GM12874 (cell line): ENCODE measurements around the gene PRSS8.

Experiments used
- TF ChIP-seq, protein P1 (sequence below): IDR thresholded peaks from 2 replicates; pipeline ENCODE4 v1.5.1; 2011; ENCODE audit warnings: low read depth, mild to moderate bottlenecking, control low read depth, low read length, moderate library complexity; ENCODE audit not compliant: insufficient read depth

The PRSS8 gene

DNA sequence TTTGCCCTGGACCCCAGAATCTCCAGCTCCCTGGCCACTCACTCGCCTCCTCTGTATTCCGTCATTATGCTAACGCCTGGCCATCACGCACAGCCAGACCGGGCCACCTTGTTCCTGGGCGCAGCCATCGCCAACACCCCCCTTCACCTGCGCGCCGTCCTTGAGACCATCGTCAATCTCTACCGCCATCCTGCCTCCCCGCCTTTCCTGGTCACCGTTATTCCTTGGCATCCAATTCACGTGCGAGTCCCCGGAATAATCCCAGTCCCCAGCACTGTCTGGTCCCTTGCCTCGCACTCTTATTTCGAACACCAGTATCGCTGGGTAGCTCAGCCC is 41.5 kb downstream of the PRSS8 start:
- TF ChIP-seq, protein P1, sequence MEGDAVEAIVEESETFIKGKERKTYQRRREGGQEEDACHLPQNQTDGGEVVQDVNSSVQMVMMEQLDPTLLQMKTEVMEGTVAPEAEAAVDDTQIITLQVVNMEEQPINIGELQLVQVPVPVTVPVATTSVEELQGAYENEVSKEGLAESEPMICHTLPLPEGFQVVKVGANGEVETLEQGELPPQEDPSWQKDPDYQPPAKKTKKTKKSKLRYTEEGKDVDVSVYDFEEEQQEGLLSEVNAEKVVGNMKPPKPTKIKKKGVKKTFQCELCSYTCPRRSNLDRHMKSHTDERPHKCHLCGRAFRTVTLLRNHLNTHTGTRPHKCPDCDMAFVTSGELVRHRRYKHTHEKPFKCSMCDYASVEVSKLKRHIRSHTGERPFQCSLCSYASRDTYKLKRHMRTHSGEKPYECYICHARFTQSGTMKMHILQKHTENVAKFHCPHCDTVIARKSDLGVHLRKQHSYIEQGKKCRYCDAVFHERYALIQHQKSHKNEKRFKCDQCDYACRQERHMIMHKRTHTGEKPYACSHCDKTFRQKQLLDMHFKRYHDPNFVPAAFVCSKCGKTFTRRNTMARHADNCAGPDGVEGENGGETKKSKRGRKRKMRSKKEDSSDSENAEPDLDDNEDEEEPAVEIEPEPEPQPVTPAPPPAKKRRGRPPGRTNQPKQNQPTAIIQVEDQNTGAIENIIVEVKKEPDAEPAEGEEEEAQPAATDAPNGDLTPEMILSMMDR = no peak

DNA sequence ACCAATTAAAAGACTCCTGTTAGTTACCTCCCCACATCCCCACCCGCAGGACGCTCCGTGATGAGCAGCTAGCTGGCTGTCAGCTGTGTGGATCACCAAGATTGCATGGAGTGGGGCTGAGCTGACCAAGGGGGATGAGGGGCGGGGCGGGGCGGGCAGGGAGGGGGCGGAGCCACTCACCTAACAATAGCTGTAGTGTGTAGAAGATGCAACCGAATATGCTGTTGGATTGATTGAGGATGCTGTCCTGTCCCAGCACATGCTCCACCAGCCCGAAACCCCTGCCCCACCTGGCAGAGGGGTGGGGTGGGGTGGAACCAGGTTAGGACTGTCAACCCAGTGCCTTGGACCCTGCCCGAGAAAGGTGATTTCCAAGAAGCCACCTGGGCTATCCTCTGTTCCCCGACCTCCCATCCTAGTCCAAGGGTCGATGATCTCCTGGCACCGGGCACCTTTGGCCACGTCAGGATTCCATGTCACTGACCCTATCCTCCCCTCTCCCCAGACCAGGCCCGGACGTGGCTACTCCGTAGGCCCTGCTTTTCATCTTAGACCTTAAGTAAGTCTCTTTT is 42.3 kb downstream of the PRSS8 start:
- TF ChIP-seq, protein P1 = no peak

DNA sequence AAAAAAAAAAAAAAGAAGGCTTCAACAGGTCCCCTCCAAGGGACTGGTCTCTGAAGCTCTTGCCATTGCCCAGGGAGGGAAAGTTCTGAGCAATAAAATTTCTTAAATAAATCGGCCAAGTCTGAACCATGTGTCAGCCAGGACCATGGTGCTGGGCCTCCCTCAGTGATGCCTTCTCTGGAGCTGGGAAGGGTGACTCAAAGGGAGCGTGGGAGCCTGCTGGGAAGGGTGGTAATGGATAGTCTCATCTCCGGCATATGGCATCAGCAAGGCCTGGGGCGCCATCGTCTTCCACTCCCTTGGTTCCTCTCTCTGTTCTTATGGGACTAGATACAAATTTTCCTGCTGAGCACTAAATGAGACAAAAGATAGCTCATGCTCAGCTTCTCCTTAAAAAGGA is 43.2 kb downstream of the PRSS8 start:
- TF ChIP-seq, protein P1 = no peak

DNA sequence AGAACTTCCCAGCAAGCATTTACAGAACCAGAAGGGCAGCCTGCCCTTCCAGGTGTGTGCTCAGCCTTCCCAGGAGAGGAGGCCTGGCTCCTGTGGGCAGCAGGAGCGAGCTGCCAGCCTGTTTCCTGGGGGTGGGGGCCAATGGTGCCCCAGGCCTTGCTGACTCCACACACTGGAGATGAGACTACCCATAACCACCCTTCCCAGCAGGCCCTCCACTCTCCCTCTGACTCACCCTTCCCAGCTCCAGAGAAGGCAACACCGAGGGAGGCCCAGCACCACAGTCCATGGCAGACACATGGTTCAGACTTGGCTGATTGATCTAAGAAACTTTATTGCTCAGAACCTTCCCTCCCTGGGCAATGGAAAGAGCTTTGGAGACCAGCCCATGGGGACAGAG is 45.0 kb downstream of the PRSS8 start:
- TF ChIP-seq, protein P1 = no peak

DNA sequence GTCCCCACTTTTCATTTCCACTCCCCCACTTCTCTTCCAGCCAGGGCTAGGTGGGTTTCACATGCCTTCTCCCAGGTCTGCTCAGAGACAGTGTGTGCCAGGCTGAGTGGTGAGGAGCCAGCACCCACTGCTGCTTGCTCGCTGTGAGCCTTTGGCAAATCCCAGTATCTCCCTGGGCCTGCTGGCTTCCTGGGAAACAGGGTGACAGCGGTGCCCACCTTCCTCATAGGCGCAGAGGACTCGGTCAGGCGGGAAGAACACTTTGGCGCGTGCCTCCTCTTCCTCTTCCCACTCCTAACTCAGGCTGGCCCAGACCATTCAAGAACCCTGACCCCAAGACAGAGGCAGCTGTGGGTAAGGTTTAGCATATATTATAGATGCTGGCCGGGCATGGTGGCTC is 46.3 kb downstream of the PRSS8 start:
- TF ChIP-seq, protein P1 = no peak

DNA sequence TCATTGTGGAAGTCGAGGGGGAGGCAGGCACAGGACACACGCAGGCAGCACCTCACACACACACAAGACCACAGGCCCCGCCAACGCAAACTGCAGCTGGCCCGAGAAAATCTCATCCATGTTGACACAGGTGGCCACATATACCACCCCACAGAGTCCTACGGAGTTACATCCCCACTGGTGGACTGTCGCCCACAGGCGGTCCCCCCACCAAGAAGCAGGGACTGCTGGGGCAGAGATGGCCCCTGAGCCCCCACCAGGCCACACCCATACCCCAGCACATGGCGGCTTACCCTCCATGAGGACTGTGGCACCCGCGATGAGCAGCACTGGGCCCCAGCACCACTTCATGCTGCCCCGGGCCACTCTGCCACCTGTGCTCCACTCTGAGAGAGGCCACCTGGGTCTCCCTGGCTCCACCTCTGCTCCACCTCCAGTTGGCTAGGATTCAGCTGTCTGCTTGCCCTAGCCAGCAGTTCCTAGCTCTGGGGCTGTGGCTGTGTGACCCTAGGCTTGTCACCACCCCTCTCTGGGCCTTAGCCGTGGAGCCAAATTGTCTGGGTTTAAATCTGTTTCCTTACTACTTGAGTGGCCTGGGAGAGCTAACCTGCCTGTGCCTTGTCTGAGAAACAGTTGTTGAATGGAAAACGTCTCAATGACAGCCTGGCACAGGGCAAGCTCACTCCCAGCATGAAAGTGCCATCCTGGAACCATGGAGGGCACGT is 46.9 kb downstream of the PRSS8 start, which contains the start of gene PRSS53:
Gene PRSS53, minus strand, starts transcription at position 485 of the 725 bp plus-strand sequence. Its CDS starts 134 bp downstream, at position 351.
- TF ChIP-seq, protein P1 = no peak

DNA sequence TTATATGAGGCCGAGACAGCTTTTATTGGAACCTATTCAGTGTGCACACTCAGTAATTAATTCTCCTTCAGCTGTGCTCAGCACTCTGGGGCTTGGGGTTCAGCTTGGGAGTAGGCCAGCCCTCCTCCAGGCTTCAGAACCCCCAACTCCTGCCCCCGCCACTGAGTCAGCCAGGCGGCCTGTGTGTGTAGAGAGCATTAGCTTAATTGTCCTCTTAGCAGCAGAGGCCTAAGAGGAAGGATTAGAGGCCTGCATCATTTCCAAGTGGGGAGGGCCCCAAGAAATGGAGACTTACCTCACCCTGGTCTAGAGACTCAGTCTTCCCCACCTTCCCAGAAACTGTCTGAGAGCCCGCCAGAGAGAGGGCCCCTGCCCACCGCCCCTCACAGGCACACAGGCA is 47.6 kb downstream of the PRSS8 start:
- TF ChIP-seq, protein P1 = no peak
